ENCODE results near the gene CNTNAP1.
A peak's percentile ranks its signal among the peaks of the same experiment; 100 is the strongest.
"Not testable (repeated sequence)": the region's sequence is repeated elsewhere in the genome, so short reads cannot be mapped to it uniquely, and the experiment has no call there.

Gene CNTNAP1

GRCh38 chr17:42681976-42682721 is at the start of gene CNTNAP1:
Gene CNTNAP1, plus strand, starts transcription at chr17:42682531. Its CDS starts 299 bp downstream, at chr17:42682830.
- peak; percentile 61 for DNase-seq (ENCODE audit: low spot score)

- DNase-seq (ENCODE audit: low spot score): no peak
Measured at GRCh38 chr17:42632949-42633444, 49.3 kb upstream of the CNTNAP1 start.

GRCh38 chr17:42639525-42640113 is 42.7 kb upstream of the CNTNAP1 start:
- no peak for DNase-seq (ENCODE audit: low spot score)

DNA sequence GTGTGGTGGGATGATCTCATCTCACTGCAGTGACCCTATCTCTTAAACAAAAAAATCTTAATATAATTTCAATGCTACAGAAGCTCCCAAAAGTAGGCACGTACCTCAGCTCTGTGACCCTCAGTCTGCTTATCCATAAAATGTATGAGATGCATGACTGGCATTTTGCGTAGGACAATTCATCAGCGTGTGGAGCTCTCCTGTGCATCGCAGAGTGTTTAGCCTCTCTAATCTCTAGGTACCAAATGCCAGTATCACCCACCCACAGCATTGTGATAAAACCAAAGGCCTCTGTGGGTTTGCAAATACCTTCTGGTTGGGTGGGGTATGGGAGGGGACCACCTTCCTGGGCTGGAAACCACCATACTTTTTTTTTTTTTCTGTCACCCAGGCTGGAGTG is 42.2 kb upstream of the CNTNAP1 start:
- no peak for DNase-seq (ENCODE audit: low spot score)

DNA sequence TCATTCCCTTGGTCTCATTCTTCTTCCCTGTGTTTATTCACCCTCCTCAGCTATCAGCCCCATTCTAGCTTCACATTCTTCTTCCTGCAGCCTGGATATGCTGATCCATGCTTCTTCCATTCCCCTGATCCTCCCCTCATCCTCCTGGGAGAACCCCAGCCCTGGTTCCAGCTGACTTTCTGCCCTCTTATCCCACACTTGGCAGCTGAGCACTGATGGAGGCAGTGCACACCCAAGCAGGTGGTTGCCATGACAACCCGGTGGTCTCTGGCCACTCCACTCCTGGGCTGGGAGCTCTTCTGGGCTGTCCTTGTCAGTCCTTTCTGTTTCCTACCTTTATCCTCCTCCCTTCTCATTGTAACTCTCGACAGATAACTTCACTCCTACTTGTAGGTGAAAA is 40.0 kb upstream of the CNTNAP1 start:
- no peak for DNase-seq (ENCODE audit: low spot score)

- no peak for DNase-seq (ENCODE audit: low spot score)
Measured at GRCh38 chr17:42647778-42648177, 34.6 kb upstream of the CNTNAP1 start.

DNA sequence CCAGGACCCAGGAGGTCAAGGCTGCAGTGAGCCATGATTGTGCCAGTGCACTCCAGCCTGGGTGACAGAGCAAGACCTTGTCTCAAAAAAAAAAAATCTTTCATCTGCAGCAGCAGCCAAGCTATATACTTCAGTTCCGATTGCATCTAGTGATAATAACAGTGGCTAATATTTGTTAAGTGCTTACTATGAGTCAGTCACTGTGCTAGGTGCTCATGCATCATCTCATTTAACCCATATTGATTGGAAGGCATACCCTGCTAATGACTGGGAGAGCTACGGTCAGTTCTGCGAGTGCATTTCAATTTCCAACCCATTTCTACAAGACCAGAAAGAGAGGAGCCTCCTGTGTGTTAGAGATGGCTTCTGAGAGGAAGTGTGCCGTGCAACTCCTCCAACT is 30.9 kb upstream of the CNTNAP1 start:
- DNase-seq (ENCODE audit: low spot score): no peak

DNA sequence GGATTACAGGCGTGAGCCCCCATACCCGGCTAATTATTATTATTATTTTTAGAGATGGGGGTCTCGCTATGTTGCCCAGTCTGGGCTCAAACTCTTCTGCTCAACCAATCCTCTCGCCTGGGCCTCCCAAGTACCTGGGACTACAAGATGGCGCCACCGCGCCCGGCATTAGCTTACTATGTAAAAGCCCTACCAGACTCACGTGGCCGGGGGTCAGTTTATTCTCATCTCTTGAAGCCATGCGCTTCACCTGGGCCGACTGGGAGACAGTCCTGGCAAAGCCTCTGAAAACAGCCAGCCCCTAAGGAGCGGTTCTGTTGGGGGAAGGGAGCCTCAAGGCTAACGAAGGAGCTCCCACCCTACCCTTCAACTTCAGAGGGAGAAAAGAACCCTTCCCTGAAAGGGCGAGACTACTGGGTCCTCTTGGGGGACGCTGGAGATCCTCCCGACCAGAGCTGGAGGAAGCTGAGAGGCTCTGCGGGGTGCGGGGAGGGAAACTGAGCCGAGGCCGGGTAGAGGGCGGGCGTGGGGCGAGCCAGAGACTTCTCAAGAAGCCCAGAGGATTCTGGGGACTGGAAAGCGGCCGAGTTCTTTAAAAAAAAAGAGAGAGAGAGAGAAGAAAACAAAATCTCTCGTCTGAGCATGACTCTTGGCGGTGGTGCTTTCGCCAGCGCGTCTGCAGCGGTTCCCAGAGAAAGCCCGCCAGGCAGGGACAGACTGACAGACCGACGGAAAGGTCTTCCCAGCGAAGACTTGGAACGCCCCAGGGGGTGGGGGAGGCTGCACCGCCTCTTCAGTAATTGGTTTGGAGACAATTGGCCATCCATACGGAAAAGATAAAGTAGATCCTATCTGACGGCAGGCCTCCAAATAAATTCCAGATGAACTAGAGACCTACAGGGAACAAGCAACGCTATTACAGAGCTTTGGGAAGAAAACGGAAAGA is 28.9 kb upstream of the CNTNAP1 start:
- no peak for DNase-seq (ENCODE audit: low spot score)

- DNase-seq (ENCODE audit: low spot score): no peak
Measured at GRCh38 chr17:42655528-42655927, 26.8 kb upstream of the CNTNAP1 start.

DNA sequence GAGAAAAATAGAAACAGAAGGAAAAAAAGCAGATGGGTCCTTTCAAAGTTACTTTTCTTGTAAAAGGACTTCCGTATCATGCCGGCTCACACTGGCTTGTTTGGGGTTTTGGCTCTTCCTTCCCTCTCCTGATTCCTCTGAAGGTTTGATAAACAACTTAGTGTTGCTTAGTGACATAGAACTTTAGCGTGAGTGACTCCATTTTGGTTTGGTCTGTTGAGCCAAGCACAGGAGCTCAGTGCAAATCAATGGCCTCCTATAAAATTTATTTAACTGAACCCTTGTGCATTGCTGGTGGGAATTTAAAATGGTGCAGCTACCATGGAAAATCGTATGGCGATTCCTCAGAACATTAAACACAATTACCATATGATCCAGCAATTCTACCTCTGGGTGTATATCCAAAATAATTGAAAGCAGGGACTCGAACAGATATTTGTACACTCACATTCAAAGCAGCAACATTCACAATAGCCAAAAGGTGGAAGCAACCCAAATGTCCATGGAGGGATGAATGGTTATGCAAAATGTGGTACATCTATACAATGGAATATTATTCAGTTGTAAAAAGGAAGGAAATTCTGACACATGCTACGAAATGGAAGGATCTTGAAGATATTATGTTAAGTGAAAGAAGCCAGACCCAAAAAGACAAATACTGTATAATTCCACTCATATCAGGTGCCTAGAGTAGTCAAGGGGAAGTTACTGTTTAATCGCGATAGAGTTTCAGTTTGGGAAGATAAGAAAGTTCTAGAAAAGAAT is 24.3 kb upstream of the CNTNAP1 start:
- DNase-seq (ENCODE audit: low spot score): no peak

DNA sequence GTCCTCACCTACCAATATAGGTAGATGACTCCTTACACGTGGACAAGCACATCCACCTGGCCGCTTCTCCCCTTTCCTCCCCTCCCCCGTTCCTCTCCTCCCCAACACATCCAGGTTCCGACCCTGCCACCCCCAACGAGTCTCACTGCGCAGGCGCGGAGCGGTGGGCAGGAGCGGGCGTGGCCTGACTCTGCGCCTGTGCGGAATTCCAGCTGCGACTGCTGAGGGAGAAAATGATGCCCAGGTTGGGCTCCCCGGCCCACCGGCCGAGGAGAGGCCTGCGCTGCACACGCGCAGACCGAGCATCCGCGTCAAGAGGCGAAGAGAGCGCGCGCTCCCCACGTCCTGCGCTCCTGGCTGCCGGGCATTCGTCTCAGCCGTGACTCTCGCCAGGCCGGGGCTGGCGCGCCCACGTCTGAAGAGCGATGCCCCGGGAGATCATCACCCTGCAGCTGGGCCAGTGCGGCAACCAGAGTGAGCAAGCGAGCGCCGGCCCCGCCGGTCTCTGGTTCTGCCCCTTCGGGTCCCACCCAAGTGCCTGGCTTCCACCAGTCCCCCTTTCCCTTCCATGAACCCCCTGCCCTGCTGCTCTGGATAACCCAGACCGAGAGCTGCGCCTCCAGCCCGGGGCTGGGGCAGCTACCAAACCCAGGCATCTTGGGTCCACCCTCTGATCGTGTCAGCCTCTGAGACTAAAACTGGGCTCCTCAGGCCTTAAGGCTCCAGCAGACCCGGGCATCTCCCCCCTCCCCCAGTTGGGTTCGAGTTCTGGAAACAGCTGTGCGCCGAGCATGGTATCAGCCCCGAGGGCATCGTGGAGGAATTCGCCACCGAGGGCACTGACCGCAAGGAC is 23.0 kb upstream of the CNTNAP1 start, which contains the start of gene TUBG2:
TSS of gene TUBG2 (plus strand) at position 206 of the 853 bp plus-strand sequence. CDS start at position 426, 220 bp downstream.
- peak; percentile 78 for DNase-seq (ENCODE audit: low spot score)

GRCh38 chr17:42659932-42660274 is 22.4 kb upstream of the CNTNAP1 start:
- DNase-seq (ENCODE audit: low spot score): not testable (repeated sequence)

DNA sequence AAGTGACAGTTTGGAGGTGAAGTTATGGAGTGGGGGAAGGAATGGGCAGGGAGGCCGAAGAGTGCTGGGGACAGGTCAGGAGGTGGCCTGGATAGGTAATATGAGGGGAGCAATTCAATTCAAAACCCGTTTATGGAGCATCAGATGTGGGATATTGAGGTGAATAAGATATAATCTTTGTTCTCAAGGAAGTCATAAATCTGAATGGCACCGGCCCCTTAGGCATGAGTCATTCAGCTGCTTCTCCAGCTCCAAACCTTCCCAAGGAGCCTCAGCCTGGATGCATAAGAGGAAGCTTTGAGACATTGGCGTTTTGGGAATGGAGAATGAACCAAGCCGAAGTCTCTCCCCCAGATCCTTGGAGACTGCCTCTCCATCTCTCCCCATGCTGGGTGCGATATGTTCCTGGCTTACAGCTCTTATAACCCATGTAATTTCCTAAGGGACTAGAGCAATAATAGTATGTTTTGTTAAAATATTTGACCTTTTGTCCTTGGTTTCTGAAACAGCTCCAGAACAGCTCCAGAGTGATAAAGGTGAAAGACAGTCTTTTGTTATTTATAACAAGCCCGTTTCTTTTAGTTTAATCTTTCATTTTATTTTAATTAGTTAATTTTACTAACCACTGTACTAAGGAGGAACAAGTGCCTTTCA is 21.5 kb upstream of the CNTNAP1 start:
- peak; percentile 60 for DNase-seq (ENCODE audit: low spot score)

- no peak for DNase-seq (ENCODE audit: low spot score)
Measured at GRCh38 chr17:42665581-42666001, 16.7 kb upstream of the CNTNAP1 start.

- DNase-seq (ENCODE audit: low spot score): not testable (repeated sequence)
Measured at GRCh38 chr17:42666126-42666525, 16.2 kb upstream of the CNTNAP1 start.

- DNase-seq (ENCODE audit: low spot score): peak; percentile 40
Measured at GRCh38 chr17:42667088-42667951, 15.0 kb upstream of the CNTNAP1 start.

DNA sequence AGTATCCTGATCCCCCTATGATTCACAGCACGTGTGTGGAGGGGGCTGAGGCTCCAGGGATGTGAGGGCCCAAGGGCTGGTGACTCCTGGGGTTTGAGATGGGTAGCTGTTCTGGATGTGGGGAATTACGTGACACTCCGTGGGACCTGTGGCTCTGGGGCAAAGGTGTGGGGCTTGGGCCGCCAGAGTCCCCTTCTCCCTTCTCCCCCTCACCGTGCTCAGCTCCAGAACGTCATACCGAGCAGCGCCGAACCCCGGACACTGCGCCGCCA is 12.7 kb upstream of the CNTNAP1 start:
- DNase-seq (ENCODE audit: low spot score): no peak

DNA sequence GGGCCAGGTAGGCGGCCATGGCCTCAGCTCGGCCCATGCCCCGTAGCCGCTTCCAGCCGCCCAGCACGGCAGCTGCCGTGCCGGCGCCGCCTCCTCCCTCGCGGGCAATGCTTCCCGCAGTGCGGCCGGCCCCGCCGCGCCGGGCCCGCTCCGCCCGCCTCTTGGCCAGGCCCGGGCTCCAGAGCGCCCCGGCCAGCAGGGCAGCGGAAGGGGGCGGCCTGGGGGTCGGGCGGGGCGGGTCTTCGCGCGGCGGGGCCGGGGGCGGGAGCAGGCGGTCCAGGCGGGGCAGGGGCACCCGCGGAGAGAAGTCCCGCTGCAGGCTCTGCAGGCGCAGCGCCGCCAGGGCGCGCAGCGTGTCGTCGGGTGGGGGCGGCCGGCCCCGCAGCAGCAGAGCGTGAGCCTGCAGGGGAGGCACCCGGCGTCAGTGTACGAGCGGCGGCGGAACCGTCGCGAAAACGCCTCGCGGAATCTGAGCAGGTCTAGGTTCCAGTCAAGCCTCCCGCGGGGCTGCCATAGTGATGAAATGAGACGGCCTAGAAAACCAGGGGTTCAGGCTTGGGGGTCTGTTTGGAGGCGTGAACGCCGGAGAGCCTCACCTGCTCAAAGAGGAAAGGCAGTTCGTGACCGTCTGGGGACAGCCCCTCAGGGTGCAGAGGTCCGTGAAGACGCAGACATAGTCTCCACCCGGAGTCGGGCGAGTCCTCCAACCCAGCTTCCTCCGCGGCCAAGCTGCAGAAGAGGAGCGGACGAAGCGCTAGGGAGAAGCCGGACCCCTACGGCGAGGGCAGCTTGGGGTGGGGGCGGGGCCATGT is 12.1 kb upstream of the CNTNAP1 start:
- no peak for DNase-seq (ENCODE audit: low spot score)
